Lower leg skin (tissue), 3 donors: ENCODE results near the gene AKAP10.

Experiments used
- POLR2A ChIP-seq, 2 donors: fragments of 450-650 bp; IDR thresholded peaks; one replicate each; pipeline ENCODE4 v1.6.1; 2016 to 2017; ENCODE audit warnings: antibody characterized with exemption in 2 of 2, mild to moderate bottlenecking in 1 of 2, moderate library complexity in 1 of 2
- TF ChIP-seq, protein P1 (sequence below), 3 donors: fragments of 450-650 bp; IDR thresholded peaks; one replicate each; pipeline ENCODE4 v1.5.1; 2016; ENCODE audit warnings: antibody characterized with exemption in 3 of 3, mild to moderate bottlenecking in 3 of 3, moderate library complexity in 2 of 3

GRCh38 chr17:19897903-19898302 is 79.7 kb downstream of the AKAP10 start:
- TF ChIP-seq, protein P1, sequence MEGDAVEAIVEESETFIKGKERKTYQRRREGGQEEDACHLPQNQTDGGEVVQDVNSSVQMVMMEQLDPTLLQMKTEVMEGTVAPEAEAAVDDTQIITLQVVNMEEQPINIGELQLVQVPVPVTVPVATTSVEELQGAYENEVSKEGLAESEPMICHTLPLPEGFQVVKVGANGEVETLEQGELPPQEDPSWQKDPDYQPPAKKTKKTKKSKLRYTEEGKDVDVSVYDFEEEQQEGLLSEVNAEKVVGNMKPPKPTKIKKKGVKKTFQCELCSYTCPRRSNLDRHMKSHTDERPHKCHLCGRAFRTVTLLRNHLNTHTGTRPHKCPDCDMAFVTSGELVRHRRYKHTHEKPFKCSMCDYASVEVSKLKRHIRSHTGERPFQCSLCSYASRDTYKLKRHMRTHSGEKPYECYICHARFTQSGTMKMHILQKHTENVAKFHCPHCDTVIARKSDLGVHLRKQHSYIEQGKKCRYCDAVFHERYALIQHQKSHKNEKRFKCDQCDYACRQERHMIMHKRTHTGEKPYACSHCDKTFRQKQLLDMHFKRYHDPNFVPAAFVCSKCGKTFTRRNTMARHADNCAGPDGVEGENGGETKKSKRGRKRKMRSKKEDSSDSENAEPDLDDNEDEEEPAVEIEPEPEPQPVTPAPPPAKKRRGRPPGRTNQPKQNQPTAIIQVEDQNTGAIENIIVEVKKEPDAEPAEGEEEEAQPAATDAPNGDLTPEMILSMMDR (IDR thresholded peaks at IDR 0.05) = no peak
- no peak for TF ChIP-seq POLR2A (IDR thresholded peaks at IDR 0.05)
